PC-9 (cell line): ENCODE results near the gene HSPG2. TPM values are rescaled to one million over a fixed set of nuclear protein-coding genes. Genes with fewer than 3 reads are reported as not detected.

Experiments
- BruUV-seq: library from RNA; stranded (reverse); fragments of 400-500 nt; replicated peaks from 2 replicates; lab custom pipeline; 2021; lab: Mats Ljungman, UMichigan
- CTCF ChIA-PET: fragments of 300-600 bp; sonication (Branson Sonifier 250); formaldehyde crosslinking; loops from one replicate; lab custom pipeline; 2022; ENCODE audit warnings: antibody characterized with exemption; lab: Charles Lee
- POLR2A ChIA-PET: fragments of 300-600 bp; sonication (Branson Sonifier 250); formaldehyde crosslinking; loops from one replicate; lab custom pipeline; 2022; ENCODE audit warnings: antibody characterized with exemption; ENCODE audit not compliant: unreplicated experiment; lab: Charles Lee
- DNase-seq, 2 experiments: peaks; one replicate each; pipeline versions ENCODE4 v3.0.0 to v3.0.0-alpha.2; 2015 to 2022; ENCODE audit warnings: mixed read lengths in 1 of 2
- H2AFZ ChIP-seq: fragments of 200-600 bp; sonication (generic); 2 replicates; pipeline ENCODE4 v1.8.1; 2017; ENCODE audit warnings: antibody characterized with exemption
- H3F3A ChIP-seq: fragments of 200-600 bp; sonication (generic); 2 replicates; pipeline ENCODE4 v1.8.1; 2017; ENCODE audit warnings: antibody characterized with exemption, mild to moderate bottlenecking, low read depth; ENCODE audit not compliant: insufficient read depth
- H3K27ac ChIP-seq: fragments of 200-600 bp; sonication (generic); 2 replicates; pipeline ENCODE4 v1.6.1; 2016; ENCODE audit warnings: mixed run types
- H3K27me3 ChIP-seq: fragments of 200-600 bp; sonication (generic); 2 replicates; pipeline ENCODE4 v1.6.1; 2016; ENCODE audit warnings: low read depth, mixed run types; ENCODE audit not compliant: insufficient read depth
- H3K36me3 ChIP-seq: fragments of 200-600 bp; sonication (generic); 2 replicates; pipeline ENCODE4 v1.6.1; 2016; ENCODE audit warnings: low read depth, mixed run types
- H3K4me1 ChIP-seq: fragments of 200-600 bp; sonication (generic); replicated peaks from 2 replicates; pipeline ENCODE4 v1.6.1; 2016; ENCODE audit warnings: mixed run types; ENCODE audit not compliant: insufficient read depth
- H3K4me2 ChIP-seq: fragments of 200-600 bp; sonication (generic); 2 replicates; pipeline ENCODE4 v1.6.1; 2017; ENCODE audit warnings: mixed run types
- H3K4me3 ChIP-seq: fragments of 200-600 bp; sonication (generic); 2 replicates; pipeline ENCODE4 v1.6.1; 2016; ENCODE audit warnings: mixed run types
- H3K79me2 ChIP-seq: fragments of 200-600 bp; sonication (generic); 2 replicates; pipeline ENCODE4 v1.6.1; 2017; ENCODE audit warnings: low read depth, mixed run types
- H3K9me2 ChIP-seq: fragments of 200-600 bp; sonication (generic); 2 replicates; pipeline ENCODE4 v1.8.1; 2017; ENCODE audit warnings: mild to moderate bottlenecking; ENCODE audit not compliant: insufficient read depth
- H3K9me3 ChIP-seq: fragments of 200-600 bp; sonication (generic); 2 replicates; pipeline ENCODE4 v1.8.1; 2016; ENCODE audit warnings: low read depth; ENCODE audit not compliant: insufficient read depth
- H4K20me1 ChIP-seq: fragments of 200-600 bp; sonication (generic); 2 replicates; pipeline ENCODE4 v1.8.1; 2017; ENCODE audit not compliant: insufficient read depth
- CTCF ChIP-seq: fragments of 200-600 bp; sonication (generic); conservative IDR thresholded peaks from 2 replicates; pipeline ENCODE4 v1.6.1; 2017; ENCODE audit warnings: mixed run types, antibody characterized with exemption, mild to moderate bottlenecking, moderate library complexity
- EZH2 ChIP-seq: fragments of 200-600 bp; sonication (generic); IDR thresholded peaks from 2 replicates; pipeline ENCODE4 v1.8.0; 2017; ENCODE audit warnings: antibody characterized with exemption, low read depth
- intact Hi-C: fragments of 100-400 bp; cut with micrococcal nuclease; formaldehyde crosslinking; loops from one replicate; pipeline ENCODE4 v1.10.0; 2022; ENCODE audit not compliant: unreplicated experiment
- total RNA-seq: library from RNA; stranded (reverse); gene quantifications from 2 replicates; pipeline ENCODE4 v1.2.3, GENCODE V29; 2021

HSPG2 gene
- total RNA-seq, 1 experiment from 2014 or later = 126 TPM

GRCh38 chr1:21886486-21887215, 50.5 kb downstream of the HSPG2 start:
- H2AFZ ChIP-seq = no peak overlapping the region
- H3K4me3 ChIP-seq = no peak overlapping the region
- no peaks in the 10 kb centered on the region for H3K9me2 ChIP-seq
- no peaks in the 10 kb centered on the region for H3K9me3 ChIP-seq
- intact Hi-C loops = no loop called here
- no peak overlapping the region for H3K4me2 ChIP-seq
- ChIA-PET CTCF (no interaction called here), POLR2A (no interaction called here)
- no peaks in the 10 kb centered on the region for H3K36me3 ChIP-seq
- H3K4me1 ChIP-seq = no peaks in the 10 kb centered on the region
- H4K20me1 ChIP-seq = no peaks in the 10 kb centered on the region
- no peaks in the 10 kb centered on the region for H3F3A ChIP-seq
- BruUV-seq = no TSS peak
- DNase-seq = no peak
- H3K27me3 ChIP-seq = no peaks in the 10 kb centered on the region
- TF ChIP-seq EZH2 (no peak), CTCF (no peak)
- no peaks in the 10 kb centered on the region for H3K79me2 ChIP-seq
- no peak overlapping the region for H3K27ac ChIP-seq

- no peaks in the 10 kb centered on the region for H3K9me2 ChIP-seq
- no peaks in the 10 kb centered on the region for H3K9me3 ChIP-seq
- H3K4me2 ChIP-seq = no peak overlapping the region
- H4K20me1 ChIP-seq = no peaks in the 10 kb centered on the region
- H3F3A ChIP-seq = no peaks in the 10 kb centered on the region
- H3K27me3 ChIP-seq = no peaks in the 10 kb centered on the region
- BruUV-seq = no TSS peak
- H3K27ac ChIP-seq = no peak overlapping the region
- CTCF ChIA-PET = no interaction called here
- no peak for DNase-seq
- H3K4me3 ChIP-seq = no peak overlapping the region
- no peaks in the 10 kb centered on the region for H3K36me3 ChIP-seq
- H3K4me1 ChIP-seq = no peaks in the 10 kb centered on the region
- TF ChIP-seq CTCF (no peak), EZH2 (no peak)
- no peak overlapping the region for H2AFZ ChIP-seq
- intact Hi-C loops = no loop called here
- POLR2A ChIA-PET = no interaction called here
- H3K79me2 ChIP-seq = no peaks in the 10 kb centered on the region
Observed at GRCh38 chr1:21885236-21886037, 51.7 kb downstream of the HSPG2 start.

GRCh38 chr1:21884456-21885235, 52.5 kb downstream of the HSPG2 start:
- H3K27me3 ChIP-seq = no peaks in the 10 kb centered on the region
- TF ChIP-seq CTCF (no peak), EZH2 (no peak)
- H2AFZ ChIP-seq = no peak overlapping the region
- no peak for DNase-seq
- no peak overlapping the region for H3K4me3 ChIP-seq
- no peak overlapping the region for H3K4me2 ChIP-seq
- H3F3A ChIP-seq = no peaks in the 10 kb centered on the region
- H3K9me3 ChIP-seq = no peaks in the 10 kb centered on the region
- intact Hi-C loops = no loop called here
- POLR2A ChIA-PET = no interaction called here
- H4K20me1 ChIP-seq = no peaks in the 10 kb centered on the region
- CTCF ChIA-PET = no interaction called here
- no peaks in the 10 kb centered on the region for H3K79me2 ChIP-seq
- H3K4me1 ChIP-seq = no peaks in the 10 kb centered on the region
- no TSS peak for BruUV-seq
- H3K36me3 ChIP-seq = no peaks in the 10 kb centered on the region
- no peaks in the 10 kb centered on the region for H3K9me2 ChIP-seq
- H3K27ac ChIP-seq = no peak overlapping the region
